ENCODE results near the gene TCFL5.

DNA sequence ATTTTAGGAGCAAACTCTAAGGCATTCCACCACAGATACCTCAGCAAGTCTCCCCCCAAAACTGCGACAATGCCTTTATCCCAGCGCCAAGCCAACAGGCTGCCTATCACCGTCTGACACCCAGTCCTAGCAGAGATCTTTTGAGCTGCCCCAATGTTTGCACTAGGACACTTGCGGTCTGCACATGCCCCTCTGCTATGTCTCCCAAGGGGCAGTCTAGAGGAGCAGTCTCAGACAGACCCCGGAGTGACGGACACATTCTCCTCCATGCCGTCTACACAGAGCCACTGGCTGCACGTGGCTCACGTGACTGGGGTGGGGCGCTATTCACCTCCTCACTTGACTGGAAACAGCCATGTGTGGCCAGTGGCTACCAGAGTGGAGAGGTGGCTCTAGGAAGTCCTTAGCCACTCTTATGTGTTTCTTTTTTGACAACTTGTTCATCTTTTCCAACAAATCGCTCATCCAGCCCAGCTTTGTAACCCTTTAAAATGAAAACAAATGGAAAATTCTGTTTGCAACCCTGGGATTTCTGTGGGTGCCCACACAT lies 48.7 kb upstream of the TCFL5 start:
- TF ChIP-seq, protein P1, sequence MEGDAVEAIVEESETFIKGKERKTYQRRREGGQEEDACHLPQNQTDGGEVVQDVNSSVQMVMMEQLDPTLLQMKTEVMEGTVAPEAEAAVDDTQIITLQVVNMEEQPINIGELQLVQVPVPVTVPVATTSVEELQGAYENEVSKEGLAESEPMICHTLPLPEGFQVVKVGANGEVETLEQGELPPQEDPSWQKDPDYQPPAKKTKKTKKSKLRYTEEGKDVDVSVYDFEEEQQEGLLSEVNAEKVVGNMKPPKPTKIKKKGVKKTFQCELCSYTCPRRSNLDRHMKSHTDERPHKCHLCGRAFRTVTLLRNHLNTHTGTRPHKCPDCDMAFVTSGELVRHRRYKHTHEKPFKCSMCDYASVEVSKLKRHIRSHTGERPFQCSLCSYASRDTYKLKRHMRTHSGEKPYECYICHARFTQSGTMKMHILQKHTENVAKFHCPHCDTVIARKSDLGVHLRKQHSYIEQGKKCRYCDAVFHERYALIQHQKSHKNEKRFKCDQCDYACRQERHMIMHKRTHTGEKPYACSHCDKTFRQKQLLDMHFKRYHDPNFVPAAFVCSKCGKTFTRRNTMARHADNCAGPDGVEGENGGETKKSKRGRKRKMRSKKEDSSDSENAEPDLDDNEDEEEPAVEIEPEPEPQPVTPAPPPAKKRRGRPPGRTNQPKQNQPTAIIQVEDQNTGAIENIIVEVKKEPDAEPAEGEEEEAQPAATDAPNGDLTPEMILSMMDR (IDR thresholded peaks at IDR 0.05): no peak
- TF ChIP-seq POLR2AphosphoS5 (IDR thresholded peaks at IDR 0.05) (no peak), POLR2A (IDR thresholded peaks at IDR 0.05) (no peak), EP300 (IDR thresholded peaks at IDR 0.05) (no peak)
